ENCODE results near the gene SMAP2.

Gene SMAP2

GRCh38 chr1:40422630-40423263, 49.2 kb downstream of the SMAP2 start:
- DNase-seq, result no peak

GRCh38 chr1:40423264-40423642, 49.7 kb downstream of the SMAP2 start:
- no peak for DNase-seq

- DNase-seq, result no peak
These were observed 50.6 kb downstream of the SMAP2 start for GRCh38 chr1:40423951-40424618.

GRCh38 chr1:40425198-40425597, 51.7 kb downstream of the SMAP2 start:
- no peak for DNase-seq

- DNase-seq, result no peak
These were observed 57.9 kb downstream of the SMAP2 start for GRCh38 chr1:40431385-40431784.

- no peak for DNase-seq
These were observed 59.3 kb downstream of the SMAP2 start for GRCh38 chr1:40432644-40433390.

- no peak for DNase-seq
These were observed 61.9 kb downstream of the SMAP2 start for GRCh38 chr1:40435471-40435870.

GRCh38 chr1:40435876-40436275, 62.3 kb downstream of the SMAP2 start:
- no peak for DNase-seq

- no peak for DNase-seq
These were observed 65.0 kb downstream of the SMAP2 start for GRCh38 chr1:40438391-40439015.

GRCh38 chr1:40439247-40439646, 65.7 kb downstream of the SMAP2 start:
- DNase-seq, result no peak

GRCh38 chr1:40449684-40450494, 76.4 kb downstream of the SMAP2 start, which contains the start of gene ZFP69B:
ZFP69B (plus strand) TSS chr1:40450476; CDS start chr1:40450962, 486 bp downstream.
- peak; percentile 95 for DNase-seq

GRCh38 chr1:40450495-40451237, 77.1 kb downstream of the SMAP2 start:
- DNase-seq, result peak; percentile 40

- DNase-seq, result no peak
These were observed 77.7 kb downstream of the SMAP2 start for GRCh38 chr1:40451238-40451585.

GRCh38 chr1:40454873-40455272, 81.3 kb downstream of the SMAP2 start:
- no peak for DNase-seq

GRCh38 chr1:40462956-40463590, 89.5 kb downstream of the SMAP2 start:
- no peak for DNase-seq

GRCh38 chr1:40469327-40469726, 95.8 kb downstream of the SMAP2 start:
- no peak for DNase-seq
